GM18499 (cell line): Measurements from ENCODE around the gene GPR61.
A peak's percentile ranks its signal among the peaks of the same experiment; 100 is the strongest.

Source experiments
- ATAC-seq: cut with Tn5 transposase; IDR thresholded peaks from one replicate; pipeline ENCODE4 v1.9.1; 2021; ENCODE audit warnings: moderate number of reproducible peaks; ENCODE audit not compliant: insufficient read depth, unreplicated experiment

GPR61 gene, protein sequence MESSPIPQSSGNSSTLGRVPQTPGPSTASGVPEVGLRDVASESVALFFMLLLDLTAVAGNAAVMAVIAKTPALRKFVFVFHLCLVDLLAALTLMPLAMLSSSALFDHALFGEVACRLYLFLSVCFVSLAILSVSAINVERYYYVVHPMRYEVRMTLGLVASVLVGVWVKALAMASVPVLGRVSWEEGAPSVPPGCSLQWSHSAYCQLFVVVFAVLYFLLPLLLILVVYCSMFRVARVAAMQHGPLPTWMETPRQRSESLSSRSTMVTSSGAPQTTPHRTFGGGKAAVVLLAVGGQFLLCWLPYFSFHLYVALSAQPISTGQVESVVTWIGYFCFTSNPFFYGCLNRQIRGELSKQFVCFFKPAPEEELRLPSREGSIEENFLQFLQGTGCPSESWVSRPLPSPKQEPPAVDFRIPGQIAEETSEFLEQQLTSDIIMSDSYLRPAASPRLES

DNA sequence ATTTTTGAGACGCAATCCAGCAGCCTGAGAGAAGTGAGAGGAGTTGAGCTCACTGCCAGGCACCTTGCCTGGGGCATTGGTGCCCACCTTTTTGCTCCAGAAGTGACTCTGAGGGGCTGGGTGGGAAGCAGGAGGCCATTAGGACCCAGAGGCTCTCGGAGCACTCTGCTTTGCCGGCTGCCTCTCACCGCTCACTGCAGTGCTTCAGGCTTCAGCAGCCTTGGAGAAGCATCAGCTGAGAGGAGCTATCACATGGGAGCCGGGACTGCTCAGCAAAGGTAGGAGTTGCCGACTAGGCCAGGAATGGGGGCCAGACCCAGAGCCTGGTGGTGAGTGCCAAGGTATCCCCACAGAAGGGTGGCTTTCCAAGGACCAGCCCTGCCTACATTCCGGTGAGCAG lies at the start of gene GPR61:
GPR61 (plus strand) TSS at position 197 of the 400 bp plus-strand sequence. CDS start 3,151 bp downstream, outside the sequence.
- ATAC-seq = no peak

DNA sequence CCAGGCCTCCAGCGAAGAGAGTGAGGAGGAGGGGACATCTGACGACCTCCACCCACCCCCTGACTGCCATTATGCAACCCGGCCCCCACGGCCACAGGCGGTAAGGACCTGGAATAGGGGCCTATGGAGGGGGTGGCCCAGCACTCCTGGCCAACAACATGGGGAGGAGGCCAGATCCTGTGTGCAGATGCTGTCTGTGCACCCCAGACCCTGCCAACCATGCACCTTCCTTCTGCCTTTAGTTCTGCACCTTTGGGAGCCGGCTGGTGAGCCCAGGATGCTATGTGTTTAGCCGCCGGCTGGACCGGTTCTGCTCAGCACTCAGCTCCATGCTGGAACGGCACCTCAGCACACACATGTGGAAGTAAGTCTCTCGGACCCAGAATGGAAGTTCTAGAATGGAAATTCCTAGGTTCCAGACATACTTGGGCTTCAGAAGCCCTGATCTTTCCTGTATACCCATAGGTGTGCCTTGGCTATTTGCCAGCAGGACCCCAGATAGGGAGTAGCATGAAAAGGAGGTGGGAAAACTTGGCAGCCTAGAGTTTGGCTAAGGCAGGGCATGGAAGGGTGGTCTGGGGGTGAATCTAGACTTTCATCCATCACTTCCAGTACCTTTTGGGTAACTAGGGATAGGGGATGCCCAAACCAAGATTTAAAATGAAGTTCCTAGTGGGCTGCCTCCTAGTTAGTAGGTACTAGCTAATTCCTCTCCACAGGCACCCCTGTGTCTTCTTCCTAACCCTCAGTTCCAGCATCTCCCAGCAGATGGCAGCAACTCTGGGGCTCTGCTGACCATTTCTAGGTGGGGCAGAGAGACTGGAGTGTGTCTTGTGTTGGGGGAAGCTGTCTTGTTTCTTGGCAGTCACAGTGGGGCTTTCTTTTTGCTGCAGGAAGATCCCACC lies 49.4 kb upstream of the GPR61 start:
- no peak for ATAC-seq

DNA sequence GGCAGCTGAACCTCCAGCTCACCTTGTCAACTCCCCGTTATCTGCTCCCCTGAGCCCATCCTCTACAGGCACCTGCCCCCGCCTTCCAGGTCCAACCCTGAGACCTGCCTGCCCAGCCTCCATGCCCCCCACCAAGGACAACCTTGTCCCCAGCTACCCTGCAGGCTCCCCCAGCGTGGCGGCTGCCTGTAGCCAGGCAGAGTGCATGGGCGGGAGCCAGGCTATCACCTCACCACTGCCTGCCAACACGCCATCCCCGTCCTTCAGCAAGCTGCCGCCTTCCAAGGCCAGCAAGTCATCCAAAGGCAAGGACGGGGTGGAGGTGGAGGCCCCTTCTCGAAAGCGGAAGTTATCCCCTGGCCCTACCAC lies 48.8 kb upstream of the GPR61 start:
- ATAC-seq = no peak

DNA sequence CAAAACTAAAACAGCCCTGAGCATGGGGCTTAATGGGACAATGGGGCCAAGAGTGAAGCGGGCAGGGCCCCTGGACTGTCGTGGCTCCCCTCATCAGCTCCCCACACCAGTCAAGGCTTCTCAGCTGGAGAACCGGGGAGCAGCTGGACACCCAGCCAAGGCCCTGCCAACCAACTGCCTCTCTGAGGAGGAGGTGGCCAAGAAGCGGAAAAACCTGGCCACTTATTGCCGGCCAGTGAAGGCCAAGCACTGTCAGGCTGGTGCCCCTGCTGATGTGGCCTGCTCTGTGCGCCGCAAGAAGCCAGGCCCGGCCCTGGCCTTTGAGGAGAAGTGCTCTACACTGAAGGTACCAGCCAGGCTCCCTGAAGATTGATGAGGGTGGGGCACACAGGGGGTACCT lies 48.3 kb upstream of the GPR61 start:
- no peak for ATAC-seq

DNA sequence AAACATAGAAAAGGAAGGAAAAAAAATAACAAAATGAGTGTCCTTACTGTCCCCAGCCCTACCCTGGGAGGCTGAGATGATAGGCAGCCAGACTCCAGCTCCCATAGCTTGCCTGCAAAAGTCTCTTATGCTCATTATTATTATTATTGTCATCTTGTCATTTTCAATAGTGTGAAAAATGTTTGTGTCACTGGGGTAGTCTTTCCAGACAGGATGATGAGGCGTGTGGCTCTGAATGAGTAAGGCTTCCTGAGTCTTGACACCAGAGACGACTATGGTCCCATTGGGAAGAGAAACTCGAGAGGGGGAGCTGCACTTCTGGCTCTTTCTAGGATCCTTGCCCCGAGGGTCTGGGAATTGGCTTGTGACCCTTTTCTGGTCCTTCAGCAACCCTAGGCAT lies 46.9 kb upstream of the GPR61 start:
- ATAC-seq = no peak

DNA sequence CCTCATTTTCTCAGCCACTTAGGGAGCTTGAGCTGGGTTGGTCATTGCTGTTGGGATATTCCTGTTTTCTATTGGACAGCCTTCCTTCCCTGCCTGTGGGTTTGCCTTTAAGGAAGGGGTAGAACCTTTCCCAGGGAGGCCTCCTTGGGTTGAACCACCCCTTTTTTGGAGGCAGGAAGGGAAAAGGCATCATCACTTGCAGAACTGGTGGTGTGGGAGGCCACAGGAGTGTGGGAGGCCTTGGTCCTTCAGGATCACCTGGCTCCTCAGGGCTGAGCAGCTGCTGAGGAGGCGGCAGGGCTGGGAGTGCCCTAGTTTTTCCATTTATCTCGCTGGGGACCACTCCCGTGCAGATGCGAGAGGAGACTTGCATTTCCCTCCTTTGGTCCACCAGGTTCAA lies 46.4 kb upstream of the GPR61 start:
- ATAC-seq = no peak

DNA sequence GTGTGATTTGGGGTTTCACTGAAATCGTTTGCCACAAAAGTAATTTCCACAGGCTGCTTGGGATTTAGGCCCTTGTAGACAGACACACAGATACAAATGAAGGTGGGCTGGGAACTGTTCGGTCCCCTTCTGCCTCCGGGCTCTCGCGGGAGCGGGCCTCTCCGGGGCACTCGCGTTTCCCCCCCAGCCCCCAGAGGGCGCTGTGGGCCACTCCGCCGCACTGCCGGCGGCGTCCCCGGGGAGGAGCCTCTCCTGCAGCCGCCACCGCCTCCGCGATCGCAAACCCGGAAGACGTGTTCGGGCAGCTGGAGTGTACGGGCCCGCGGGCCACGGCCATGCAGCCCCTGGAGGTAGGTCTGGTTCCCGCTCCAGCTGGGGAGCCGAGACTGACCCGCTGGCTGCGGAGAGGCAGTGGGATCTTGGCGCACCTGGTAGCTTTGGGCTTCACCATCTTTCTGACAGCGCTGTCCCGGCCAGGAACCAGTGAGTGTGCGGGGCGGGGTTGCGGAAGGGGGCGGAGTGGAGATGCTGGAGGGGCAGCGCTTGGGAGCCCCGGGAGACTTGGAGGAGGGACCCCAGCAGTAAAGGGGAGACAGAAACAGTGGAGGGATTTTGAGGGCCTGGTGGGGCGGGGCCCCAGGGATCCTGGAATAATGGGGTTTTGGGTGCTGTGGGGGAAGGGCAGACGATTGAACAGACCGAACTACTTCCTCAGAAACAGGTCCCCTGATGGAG lies 45.7 kb upstream of the GPR61 start, which contains the start of gene CYB561D1:
CYB561D1 (plus strand) TSS at position 290 of the 735 bp plus-strand sequence; CDS start at position 336, 46 bp downstream.
- ATAC-seq = peak; percentile 49

DNA sequence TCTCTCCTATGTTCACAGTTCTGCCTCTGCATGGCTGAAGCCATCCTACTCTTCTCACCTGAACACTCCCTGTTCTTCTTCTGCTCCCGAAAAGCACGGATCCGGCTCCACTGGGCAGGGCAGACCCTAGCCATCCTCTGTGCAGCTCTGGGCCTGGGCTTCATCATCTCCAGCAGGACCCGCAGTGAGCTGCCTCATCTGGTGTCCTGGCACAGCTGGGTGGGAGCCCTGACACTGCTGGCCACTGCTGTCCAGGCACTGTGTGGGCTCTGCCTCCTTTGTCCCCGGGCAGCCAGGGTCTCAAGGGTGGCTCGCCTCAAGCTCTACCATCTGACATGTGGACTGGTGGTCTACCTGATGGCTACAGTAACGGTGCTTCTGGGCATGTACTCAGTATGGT lies 43.9 kb upstream of the GPR61 start:
- no peak for ATAC-seq

DNA sequence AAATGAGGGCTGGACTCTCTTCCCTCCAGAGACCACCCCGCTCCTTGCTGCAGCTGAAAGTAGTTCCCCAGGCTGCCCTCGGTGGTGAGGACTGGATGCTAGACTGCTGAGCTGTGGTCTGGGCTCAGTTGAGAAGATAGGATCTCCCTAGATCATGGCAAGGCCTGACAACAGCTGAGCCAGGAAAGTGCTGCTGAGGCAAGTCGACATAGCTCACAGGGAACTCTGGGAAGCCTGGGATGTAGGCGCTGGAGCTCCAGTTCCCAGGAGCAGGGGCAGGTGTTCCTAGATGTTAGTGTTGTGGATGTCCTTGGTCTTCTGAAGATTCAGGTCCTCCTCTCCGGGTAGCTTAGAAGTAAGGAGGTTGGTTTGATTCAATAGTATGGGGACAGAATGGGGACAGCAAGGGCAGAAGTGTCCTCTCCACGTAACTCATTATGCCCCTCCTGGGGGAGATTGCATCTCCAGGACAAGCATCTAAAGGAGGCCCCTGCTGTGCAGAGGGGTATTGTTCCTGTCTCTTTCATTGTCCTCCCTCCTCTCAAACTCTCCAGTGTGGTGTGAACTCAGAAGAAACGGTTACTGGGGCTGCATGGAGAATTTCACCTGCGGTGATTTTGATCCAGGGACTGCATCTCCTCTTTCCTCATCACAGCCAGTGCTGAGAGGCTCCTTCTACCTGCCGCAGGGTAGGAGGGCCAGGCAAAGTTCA lies 42.1 kb upstream of the GPR61 start:
- no peak for ATAC-seq

DNA sequence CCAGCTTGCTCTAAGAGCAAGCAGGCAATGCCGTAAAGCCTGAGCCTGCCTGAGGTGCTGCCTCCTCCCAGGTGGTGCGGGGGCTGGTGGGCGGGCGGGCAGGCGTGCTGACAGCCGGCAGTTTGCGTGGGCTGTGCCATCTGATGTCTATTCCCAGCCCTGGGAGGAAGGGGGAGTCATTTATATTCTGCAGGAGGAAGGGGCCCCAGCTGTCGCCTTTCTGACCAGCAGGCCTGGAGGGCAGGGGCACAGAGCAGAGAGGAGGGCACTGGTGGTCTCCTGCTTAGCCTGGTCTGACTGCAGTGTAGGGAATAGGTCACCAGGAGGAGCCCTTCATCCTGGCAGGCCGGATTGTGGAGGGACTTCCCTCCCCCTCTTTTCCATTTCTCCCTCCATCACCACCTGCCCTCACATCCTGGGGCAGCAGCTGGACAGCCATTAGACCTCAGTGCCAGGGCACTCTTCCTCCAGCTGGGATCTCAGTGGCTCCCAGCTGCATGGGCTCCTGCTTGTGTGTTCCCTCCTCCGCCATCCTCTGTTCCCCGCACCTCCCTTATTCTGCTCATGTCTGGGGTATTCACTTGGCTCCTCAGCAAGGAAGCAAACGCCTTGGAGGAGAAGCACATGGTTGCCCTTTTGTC lies 41.4 kb upstream of the GPR61 start:
- ATAC-seq = no peak

DNA sequence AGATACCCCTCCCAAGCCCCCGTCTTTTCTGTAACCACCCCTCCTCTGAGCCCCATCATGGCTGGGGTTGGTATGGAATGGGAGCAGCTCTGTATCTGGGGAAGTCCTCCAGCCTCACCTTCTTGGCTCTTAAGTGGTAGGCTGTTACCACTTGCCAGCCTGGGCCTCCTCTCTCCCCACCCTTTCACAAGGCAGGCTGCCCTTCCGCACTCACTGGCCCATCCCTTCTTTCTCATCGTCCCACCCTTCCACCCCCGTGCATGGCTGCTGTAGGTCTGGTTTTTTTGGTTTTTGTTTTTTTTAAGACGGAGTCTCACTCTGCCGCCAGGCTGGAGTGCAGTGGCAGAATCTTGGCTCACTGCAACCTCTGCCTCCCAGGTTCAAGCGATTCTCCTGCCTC lies 40.6 kb upstream of the GPR61 start:
- no peak for ATAC-seq

DNA sequence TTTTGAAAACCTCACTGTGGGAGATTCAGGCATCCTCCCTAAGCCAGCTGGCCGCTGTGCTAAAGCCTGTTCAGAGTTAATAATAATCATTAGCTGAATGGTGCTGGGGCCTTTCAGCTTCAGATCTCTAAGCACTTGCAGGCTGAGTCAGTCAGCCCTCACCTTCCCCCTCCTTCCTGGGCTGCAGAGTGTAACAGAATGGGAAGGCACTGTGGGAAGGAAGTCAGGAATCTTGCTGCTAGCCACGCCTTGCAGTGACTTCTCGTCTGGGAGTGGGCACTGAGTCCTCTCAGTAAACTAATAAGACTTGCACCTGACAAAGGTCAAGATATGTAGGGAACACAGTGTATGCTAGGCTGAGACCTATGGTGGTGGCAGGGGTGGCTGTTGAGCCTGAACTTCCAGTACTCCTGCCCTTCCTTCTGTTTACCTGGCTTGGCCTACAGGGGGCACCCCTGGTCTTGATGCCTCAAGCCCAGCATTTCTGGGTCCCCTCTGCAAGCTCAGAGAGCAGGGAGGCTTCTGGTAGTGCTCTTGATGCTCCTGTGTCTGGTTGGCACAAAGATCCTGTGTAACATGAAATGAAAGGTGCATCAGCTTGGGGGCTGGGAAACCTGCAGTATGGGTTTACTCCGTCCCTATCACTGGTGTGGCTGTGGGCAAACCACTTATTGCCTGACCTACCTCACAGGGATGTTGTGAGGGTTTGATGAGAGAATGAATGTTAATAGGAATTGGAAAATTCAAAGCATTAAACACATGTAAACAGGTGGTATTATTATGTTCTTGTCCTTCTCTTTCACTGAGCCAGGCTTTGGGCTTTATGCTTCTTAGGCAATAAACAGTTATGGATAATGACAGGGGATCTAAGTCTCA lies 39.8 kb upstream of the GPR61 start:
- ATAC-seq = no peak

DNA sequence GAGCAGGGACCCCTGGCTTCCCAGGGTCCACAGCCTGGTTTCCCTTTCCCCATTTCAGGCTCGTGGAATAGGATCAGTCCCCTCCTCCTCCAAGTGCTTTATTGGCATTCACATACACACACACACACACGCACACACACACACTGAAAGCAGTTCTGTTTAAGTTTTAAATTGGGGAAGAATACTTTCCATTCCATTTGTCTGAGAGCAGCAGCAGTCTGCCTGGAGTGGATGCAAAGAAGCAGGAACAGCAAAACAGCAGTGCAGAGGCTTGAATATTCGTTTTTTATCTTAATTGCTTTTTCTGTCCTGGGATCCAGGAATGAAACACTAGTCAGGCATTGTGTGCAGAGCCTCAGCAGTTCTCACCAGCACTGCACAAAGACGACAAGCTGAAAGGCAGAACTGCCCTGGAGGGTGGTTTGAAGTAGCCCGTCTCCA lies 38.7 kb upstream of the GPR61 start:
- no peak for ATAC-seq

DNA sequence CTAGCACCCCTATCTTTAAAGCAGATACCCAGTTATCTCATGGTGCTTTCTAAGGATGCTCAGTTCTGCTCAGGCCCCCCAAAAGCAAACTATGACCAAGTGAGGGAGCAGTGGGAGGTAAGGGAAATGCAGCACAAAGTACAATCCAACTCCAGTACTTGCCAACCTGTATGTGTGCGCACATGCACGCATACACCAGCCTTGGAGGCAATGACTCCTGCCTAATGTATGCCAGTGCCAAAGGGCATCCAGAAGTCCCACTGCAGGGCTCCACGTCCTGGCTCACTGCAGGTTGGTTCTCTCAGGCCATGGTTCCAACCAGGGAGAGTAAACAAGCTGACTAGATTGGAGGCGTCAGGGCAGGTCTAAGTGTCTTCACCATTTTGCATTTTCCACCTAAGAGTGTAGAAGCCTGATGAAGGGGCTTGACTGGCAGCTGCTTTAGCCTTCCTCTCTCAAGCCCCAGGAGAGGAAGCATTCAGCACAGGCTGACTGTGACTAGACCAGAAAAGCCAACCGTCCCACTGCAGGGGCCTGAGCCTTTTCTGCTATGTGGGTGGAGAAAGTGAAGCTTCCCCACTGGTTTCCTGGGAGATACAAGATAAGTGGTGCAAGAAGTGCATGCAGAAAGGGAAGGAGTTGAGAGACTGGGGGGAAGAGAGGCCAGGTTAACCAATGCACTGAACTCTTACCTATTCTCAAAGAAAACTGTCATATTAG lies 37.9 kb upstream of the GPR61 start:
- ATAC-seq = no peak

DNA sequence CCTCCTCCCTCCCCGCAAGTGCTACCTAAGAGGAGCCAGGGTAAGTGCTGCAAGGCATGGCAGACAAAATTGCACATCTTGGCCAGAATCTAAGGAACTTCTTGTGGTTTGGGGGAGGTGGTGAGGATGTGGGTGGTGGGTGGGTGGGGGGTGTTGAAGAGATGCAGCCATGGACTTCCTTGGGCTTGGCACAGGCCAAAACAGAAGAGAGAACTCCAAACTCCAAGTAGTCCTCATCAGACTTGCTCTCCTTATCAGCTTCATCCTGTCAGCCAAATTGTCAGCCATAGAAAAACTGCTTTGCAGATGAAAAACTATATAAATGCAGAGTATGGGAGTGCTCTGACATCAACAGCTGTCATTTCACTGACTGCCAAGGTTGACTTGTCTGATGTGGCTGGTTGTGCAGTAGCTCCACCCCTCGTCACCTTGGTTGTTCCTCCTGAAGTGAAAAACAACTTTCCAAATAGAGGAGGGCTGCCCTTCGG lies 37.3 kb upstream of the GPR61 start:
- ATAC-seq = no peak

DNA sequence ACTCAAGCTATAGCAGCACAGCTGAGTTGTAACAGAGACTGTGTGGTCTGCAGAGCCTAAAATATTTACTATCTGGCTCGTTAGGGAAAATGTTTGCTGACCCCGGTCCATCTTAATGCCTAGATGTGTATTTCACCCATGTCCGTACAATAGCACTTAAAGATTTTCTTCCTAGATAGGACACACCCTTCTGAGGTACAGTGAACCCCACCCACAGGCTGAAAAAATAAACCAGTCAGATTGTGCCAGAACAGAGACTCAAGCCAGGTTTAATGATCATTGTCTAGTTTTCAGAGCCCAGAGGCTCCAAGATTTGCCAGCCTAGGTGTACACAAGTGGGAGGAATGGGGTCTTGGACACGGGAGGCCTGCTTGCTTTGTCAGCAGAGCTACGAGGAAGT lies 35.7 kb upstream of the GPR61 start:
- ATAC-seq = no peak

DNA sequence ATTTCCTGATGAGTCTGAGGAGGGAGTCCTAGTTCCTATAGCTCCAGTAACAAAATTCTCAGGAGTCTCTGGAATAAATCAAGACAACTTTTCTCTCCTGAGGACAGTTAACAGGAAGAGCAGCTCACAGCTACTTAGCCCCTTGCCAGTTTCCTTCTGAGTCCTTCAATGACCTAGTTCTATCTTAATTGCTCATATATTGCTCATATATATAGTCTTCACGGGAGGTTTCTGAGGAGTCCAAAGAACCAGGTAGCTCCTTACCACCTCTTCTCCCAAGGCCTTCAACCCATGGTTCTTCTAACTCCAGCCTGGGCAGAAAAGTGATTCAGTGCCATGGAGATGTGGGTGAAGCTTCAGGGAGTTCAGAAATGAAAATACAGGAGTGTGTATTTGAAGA lies 34.7 kb upstream of the GPR61 start:
- ATAC-seq = no peak
